ENCODE measurements around the gene SIRT4. TPM values are rescaled to one million over a fixed set of nuclear protein-coding genes. Genes with fewer than 3 reads are reported as not detected.
A peak's percentile ranks its signal among the peaks of the same experiment; 100 is the strongest.

The SIRT4 gene
- total RNA-seq, 1 experiment from 2014 or later = 3.7 TPM

GRCh38 chr12:120276734-120277133, 25.4 kb upstream of the SIRT4 start:
- CTCF ChIA-PET = no interaction called here
- no TSS peak for BruUV-seq (replicated peaks)
- intact Hi-C loops (cut with micrococcal nuclease; ENCODE audit: unreplicated experiment) = no loop called here

DNA sequence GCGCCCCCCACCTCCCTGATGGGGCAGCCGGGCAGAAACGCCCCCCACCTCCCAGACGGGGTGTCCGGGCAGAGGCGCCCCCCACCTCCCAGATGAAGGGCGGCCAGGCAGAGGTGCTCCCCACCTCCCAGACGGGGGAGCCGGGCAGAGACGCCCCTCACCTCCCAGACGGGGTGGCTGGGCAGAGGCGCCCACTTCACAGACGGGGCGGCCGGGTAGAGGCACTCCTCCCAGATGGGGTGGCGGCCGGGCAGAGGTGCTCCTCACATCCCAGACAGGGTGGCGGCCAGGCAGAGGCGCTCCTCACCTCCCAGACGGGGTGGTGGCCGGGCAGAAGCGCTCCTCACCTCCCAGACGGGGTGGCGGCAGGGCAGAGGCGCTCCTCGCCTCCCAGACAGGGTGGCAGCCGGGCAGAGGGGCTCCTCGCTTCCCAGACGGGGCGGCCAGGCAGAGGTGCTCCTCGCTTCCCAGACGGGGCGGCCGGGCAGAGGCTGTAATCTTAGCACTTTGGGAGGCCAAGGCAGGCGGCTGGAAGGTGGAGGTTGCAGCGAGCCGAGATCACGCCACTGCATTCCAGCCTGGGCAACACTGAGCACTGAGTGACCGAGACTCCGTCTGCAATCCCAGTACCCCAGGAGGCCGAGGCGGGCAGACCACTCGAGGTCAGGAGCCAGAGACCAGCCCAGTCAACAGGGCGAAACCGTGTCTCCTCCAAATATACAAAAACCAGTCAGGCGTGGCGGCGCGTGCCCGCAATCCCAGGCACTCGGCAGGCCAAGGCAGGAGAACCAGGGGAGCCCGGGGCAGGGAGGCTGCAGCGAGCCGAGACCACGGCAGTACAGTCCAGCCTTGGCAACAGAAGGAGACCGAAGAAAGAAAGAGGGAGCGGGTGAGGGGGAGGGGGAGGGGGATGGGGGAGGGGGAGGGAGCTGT, 23.7 kb upstream of the SIRT4 start:
- BruUV-seq (replicated peaks) = no TSS peak
- no peak for TF ChIP-seq EZH2 (IDR thresholded peaks at IDR 0.05; ENCODE audit: borderline replicate concordance, low read depth, low read length, poor library complexity, severe bottlenecking)
- no peak for TF ChIP-seq CTCF (conservative IDR thresholded peaks at IDR 0.05; ENCODE audit: low read depth, low read length)
- CTCF ChIA-PET = interaction anchor here (0.6 kb wide), 1 partner anchor 15 kb away, joined by 4 read pairs; no protein-coding TSS in a partner anchor
- H3K27ac ChIP-seq (ENCODE audit: low read depth, low read length, poor library complexity, severe bottlenecking) = no peak overlapping the region
- intact Hi-C loops (cut with micrococcal nuclease; ENCODE audit: unreplicated experiment) = no loop called here
- no peak for DNase-seq (ENCODE audit: low spot score)
- H3K9me3 ChIP-seq (ENCODE audit: low read depth, low read length, poor library complexity, severe bottlenecking) = no peaks in the 10 kb centered on the region
- peaks cover 9% of the 10 kb centered on the region for H3K4me1 ChIP-seq (ENCODE audit: insufficient read depth, low read length, poor library complexity, severe bottlenecking)
- no peaks in the 10 kb centered on the region for H3K27me3 ChIP-seq (replicated peaks; ENCODE audit: insufficient read depth, low read depth, low read length, poor library complexity)
- no peak overlapping the region for H3K4me3 ChIP-seq (ENCODE audit: low read depth, low read length, poor library complexity, severe bottlenecking)
- no peaks in the 10 kb centered on the region for H3K36me3 ChIP-seq (ENCODE audit: insufficient read depth, low read length, poor library complexity, severe bottlenecking)
- POLR2A ChIA-PET (ENCODE audit: low non-redundant PET) = no interaction called here

More at GRCh38 chr12:120276734-120277133, 25.4 kb upstream of the SIRT4 start:
- no peaks in the 10 kb centered on the region for H3K27me3 ChIP-seq (replicated peaks; ENCODE audit: insufficient read depth, low read depth, low read length, poor library complexity)
- no peak overlapping the region for H3K27ac ChIP-seq (ENCODE audit: low read depth, low read length, poor library complexity, severe bottlenecking)
- TF ChIP-seq CTCF (conservative IDR thresholded peaks at IDR 0.05; ENCODE audit: low read depth, low read length) = no peak
- TF ChIP-seq EZH2 (IDR thresholded peaks at IDR 0.05; ENCODE audit: borderline replicate concordance, low read depth, low read length, poor library complexity, severe bottlenecking) = no peak
- POLR2A ChIA-PET (ENCODE audit: low non-redundant PET) = no interaction called here
- H3K4me3 ChIP-seq (ENCODE audit: low read depth, low read length, poor library complexity, severe bottlenecking) = no peak overlapping the region
- H3K4me1 ChIP-seq (ENCODE audit: insufficient read depth, low read length, poor library complexity, severe bottlenecking) = peaks cover 6% of the 10 kb centered on the region
- DNase-seq (ENCODE audit: low spot score) = no peak
- H3K9me3 ChIP-seq (ENCODE audit: low read depth, low read length, poor library complexity, severe bottlenecking) = no peaks in the 10 kb centered on the region
- H3K36me3 ChIP-seq (ENCODE audit: insufficient read depth, low read length, poor library complexity, severe bottlenecking) = no peaks in the 10 kb centered on the region

DNA sequence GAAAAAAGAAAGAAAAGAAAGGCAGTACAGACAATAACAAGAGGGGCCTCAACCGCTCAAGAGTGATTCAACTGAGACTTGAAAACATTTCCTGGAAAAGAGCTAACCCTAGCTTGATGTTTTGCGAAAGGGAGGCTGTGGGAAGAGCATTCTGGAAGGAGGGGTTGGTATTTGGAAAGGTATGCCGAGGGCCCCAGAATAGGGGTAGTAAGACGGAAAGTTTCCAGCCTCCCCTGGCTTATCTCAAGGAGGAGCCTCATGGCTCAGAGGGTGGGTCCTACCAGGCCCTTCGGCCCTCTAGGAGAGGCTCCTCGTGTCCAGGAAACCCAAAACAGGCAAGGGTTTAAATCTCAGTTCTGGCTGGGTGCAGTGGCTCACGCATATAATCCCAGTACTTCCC, 18.8 kb upstream of the SIRT4 start:
- Histone ChIP-seq H3K4me1 (ENCODE audit: insufficient read depth, low read length, poor library complexity, severe bottlenecking) (peaks cover 3% of the 10 kb centered on the region), H3K4me3 (ENCODE audit: low read depth, low read length, poor library complexity, severe bottlenecking) (no peak overlapping the region), H3K27me3 (replicated peaks; ENCODE audit: insufficient read depth, low read depth, low read length, poor library complexity) (no peaks in the 10 kb centered on the region), H3K9me3 (ENCODE audit: low read depth, low read length, poor library complexity, severe bottlenecking) (no peaks in the 10 kb centered on the region), H3K36me3 (ENCODE audit: insufficient read depth, low read length, poor library complexity, severe bottlenecking) (no peaks in the 10 kb centered on the region), H3K27ac (ENCODE audit: low read depth, low read length, poor library complexity, severe bottlenecking) (peak overlapping the region; percentile 71)
- DNase-seq (ENCODE audit: low spot score) = no peak
- POLR2A ChIA-PET (ENCODE audit: low non-redundant PET) = interaction anchor here (0.6 to 1.6 kb wide), 3 partner anchors 8 to 82 kb away, joined by 4 to 10 read pairs (median 9); partner anchors contain the start of genes RNU4-2, RPLP0 and SIRT4
- TF ChIP-seq EZH2 (IDR thresholded peaks at IDR 0.05; ENCODE audit: borderline replicate concordance, low read depth, low read length, poor library complexity, severe bottlenecking) = no peak
- no peak for TF ChIP-seq CTCF (conservative IDR thresholded peaks at IDR 0.05; ENCODE audit: low read depth, low read length)
- CTCF ChIA-PET = interaction anchor here (0.7 to 1.5 kb wide), 4 partner anchors 19 to 56 kb away, joined by 3 to 7 read pairs (median 4); partner anchors contain the start of gene SIRT4
- no TSS peak for BruUV-seq (replicated peaks)
- intact Hi-C loops (cut with micrococcal nuclease; ENCODE audit: unreplicated experiment) = no loop called here

Measured in A673 (cell line).